SK-N-SH (cell line): Measurements from ENCODE around the gene PCBD2.

ENCODE experiments used
- CTCF ChIP-seq: fragments of 200-600 bp; sonication (generic); IDR thresholded peaks from 2 replicates; pipeline ENCODE4 v1.6.1; 2017; ENCODE audit warnings: antibody characterized with exemption, mild to moderate bottlenecking, moderate library complexity
- GABPA ChIP-seq: IDR thresholded peaks from 2 replicates; pipeline ENCODE4 v1.4.0; 2012; ENCODE audit warnings: low read depth, mild to moderate bottlenecking
- NRF1 ChIP-seq: IDR thresholded peaks from 2 replicates; pipeline ENCODE4 v1.6.1; 2012; ENCODE audit warnings: low read depth, mild to moderate bottlenecking, low read length
- POLR2AphosphoS5 ChIP-seq: IDR thresholded peaks from 2 replicates; pipeline ENCODE4 v1.6.1; 2012; ENCODE audit warnings: low read depth, low read length
- RAD21 ChIP-seq: IDR thresholded peaks from 2 replicates; pipeline ENCODE4 v1.6.1; 2012; ENCODE audit warnings: mild to moderate bottlenecking, low read length
- SMC3 ChIP-seq: IDR thresholded peaks from 2 replicates; pipeline ENCODE4 v1.6.1; 2012; ENCODE audit warnings: low read depth, low read length, improper control_type of control experiment
- TAF1 ChIP-seq: IDR thresholded peaks from 2 replicates; pipeline ENCODE4 v1.6.1; 2012; ENCODE audit warnings: low read depth, mild to moderate bottlenecking, low read length, moderate library complexity, borderline replicate concordance
- USF2 ChIP-seq: fragments of 150-350 bp; IDR thresholded peaks from 2 replicates; pipeline ENCODE4 v1.6.1; 2017; ENCODE audit warnings: antibody characterized with exemption, low read length, low read depth, borderline replicate concordance
- ZBTB33 ChIP-seq: IDR thresholded peaks from 2 replicates; pipeline ENCODE4 v1.4.0; 2012; ENCODE audit warnings: low read depth, borderline replicate concordance

GRCh38 chr5:134911285-134912206 is 6.6 kb downstream of the PCBD2 start:
- TF ChIP-seq USF2 (no peak), SMC3 (no peak), CTCF (no peak), RAD21 (no peak), TAF1 (no peak), POLR2AphosphoS5 (no peak), GABPA (no peak), NRF1 (no peak), ZBTB33 (no peak)
